Neutrophil (primary cell): ENCODE measurements around the gene VAV3.

Experiments
- H3K27ac ChIP-seq: fragments of 200-600 bp; sonication (generic); 2 replicates; pipeline ENCODE4 v1.5.1; 2016; ENCODE audit warnings: mild to moderate bottlenecking, moderate library complexity
- H3K27me3 ChIP-seq: fragments of 200-600 bp; sonication (generic); 2 replicates; pipeline ENCODE4 v1.6.0; 2016; ENCODE audit warnings: mild to moderate bottlenecking
- H3K36me3 ChIP-seq: fragments of 200-600 bp; sonication (generic); 2 replicates; pipeline ENCODE4 v1.5.1; 2017
- H3K4me1 ChIP-seq, 2 experiments: fragments of 200-600 bp in 1 of 2; sonication (generic) in 1 of 2; 1 replicate in 1 of 2; 2 replicates in 1 of 2; pipeline versions ENCODE4 v1.5.1 to v1.6.1; 2013 to 2016; ENCODE audit warnings: low read depth in 1 of 2, low read length in 1 of 2, mild to moderate bottlenecking in 1 of 2, moderate library complexity in 1 of 2; ENCODE audit not compliant: control insufficient read depth in 1 of 2, insufficient read depth in 1 of 2
- H3K4me3 ChIP-seq, 2 experiments: fragments of 200-600 bp in 1 of 2; sonication (generic) in 1 of 2; 1 replicate in 1 of 2; 2 replicates in 1 of 2; pipeline ENCODE4 v1.5.1; 2013 to 2016; ENCODE audit warnings: low read depth in 1 of 2, low read length in 1 of 2, mild to moderate bottlenecking in 1 of 2, moderate library complexity in 1 of 2
- H3K9me3 ChIP-seq: fragments of 200-600 bp; sonication (generic); 2 replicates; pipeline ENCODE4 v1.5.1; 2016
- TF ChIP-seq, protein P1 (sequence below): fragments of 200-600 bp; sonication (generic); IDR thresholded peaks from 2 replicates; pipeline ENCODE4 v1.5.1; 2016; ENCODE audit warnings: antibody characterized with exemption

The VAV3 gene

DNA sequence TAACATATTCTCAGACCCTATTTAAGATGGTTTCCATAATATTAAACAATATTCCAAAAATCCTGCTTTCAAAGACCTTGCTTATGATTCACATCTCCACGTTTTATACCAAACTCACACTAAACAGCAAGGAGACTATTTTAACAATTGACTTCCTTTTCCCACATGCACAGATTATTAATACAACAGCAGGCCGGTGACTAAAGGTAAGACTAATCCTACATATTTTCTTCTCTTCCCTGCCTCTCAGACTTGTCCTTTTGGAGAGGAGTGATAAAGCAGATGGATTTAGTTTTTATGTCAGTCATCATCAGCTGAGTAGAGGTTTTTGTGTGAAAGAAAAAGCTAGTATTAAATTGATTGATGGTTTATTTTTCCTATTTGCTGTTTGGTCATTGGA lies 423.6 kb downstream of the VAV3 start:
- no peaks in the 10 kb centered on the region for H3K27me3 ChIP-seq
- no peak overlapping the region for H3K27ac ChIP-seq
- H3K4me3 ChIP-seq: no peak overlapping the region
- no peaks in the 10 kb centered on the region for H3K36me3 ChIP-seq
- TF ChIP-seq, protein P1, sequence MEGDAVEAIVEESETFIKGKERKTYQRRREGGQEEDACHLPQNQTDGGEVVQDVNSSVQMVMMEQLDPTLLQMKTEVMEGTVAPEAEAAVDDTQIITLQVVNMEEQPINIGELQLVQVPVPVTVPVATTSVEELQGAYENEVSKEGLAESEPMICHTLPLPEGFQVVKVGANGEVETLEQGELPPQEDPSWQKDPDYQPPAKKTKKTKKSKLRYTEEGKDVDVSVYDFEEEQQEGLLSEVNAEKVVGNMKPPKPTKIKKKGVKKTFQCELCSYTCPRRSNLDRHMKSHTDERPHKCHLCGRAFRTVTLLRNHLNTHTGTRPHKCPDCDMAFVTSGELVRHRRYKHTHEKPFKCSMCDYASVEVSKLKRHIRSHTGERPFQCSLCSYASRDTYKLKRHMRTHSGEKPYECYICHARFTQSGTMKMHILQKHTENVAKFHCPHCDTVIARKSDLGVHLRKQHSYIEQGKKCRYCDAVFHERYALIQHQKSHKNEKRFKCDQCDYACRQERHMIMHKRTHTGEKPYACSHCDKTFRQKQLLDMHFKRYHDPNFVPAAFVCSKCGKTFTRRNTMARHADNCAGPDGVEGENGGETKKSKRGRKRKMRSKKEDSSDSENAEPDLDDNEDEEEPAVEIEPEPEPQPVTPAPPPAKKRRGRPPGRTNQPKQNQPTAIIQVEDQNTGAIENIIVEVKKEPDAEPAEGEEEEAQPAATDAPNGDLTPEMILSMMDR: no peak
- no peaks in the 10 kb centered on the region for H3K9me3 ChIP-seq
- no peaks in the 10 kb centered on the region for H3K4me1 ChIP-seq

DNA sequence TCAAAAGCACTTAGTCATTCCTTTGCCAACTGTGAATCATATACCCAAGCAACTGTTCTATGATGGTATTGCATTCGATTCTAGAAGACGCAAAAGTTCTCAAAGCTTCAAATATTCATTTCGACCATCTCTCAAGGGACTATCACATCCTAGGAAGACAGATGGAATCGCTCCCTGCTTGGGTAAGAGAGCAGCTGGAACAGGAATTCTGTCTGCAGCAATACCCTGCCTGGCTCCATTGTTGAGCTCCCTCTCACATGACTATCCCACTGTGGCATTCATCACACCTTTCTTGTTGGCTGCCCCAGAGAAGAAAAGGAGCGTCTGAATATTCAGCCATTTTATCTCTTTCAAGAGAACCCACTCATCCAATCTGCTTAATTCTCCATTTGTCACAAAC lies 426.5 kb downstream of the VAV3 start:
- Histone ChIP-seq H3K36me3 (no peaks in the 10 kb centered on the region), H3K27ac (no peak overlapping the region), H3K9me3 (no peaks in the 10 kb centered on the region), H3K4me1 (no peaks in the 10 kb centered on the region), H3K4me3 (no peak overlapping the region), H3K27me3 (no peaks in the 10 kb centered on the region)
- TF ChIP-seq, protein P1: no peak

DNA sequence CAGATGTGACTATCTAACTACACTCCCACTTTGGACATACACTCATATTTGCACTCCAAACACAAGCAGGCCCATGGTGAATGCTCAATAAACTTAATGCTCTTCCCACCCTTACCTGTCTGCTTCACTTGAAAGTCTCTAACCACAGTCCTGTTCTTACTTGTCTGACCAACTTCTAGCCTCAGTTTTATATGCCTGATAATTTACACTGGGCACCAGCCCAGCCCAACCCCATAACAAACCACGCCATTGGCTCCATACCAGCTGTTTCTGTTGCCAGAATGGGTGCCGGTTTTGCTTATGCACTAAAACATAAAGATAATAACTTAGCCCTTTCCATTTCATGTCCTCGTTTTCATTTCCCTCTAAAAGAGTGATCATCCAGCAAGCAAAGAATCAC lies 428.7 kb downstream of the VAV3 start:
- TF ChIP-seq, protein P1: no peak
- Histone ChIP-seq H3K9me3 (no peaks in the 10 kb centered on the region), H3K27ac (no peak overlapping the region)

DNA sequence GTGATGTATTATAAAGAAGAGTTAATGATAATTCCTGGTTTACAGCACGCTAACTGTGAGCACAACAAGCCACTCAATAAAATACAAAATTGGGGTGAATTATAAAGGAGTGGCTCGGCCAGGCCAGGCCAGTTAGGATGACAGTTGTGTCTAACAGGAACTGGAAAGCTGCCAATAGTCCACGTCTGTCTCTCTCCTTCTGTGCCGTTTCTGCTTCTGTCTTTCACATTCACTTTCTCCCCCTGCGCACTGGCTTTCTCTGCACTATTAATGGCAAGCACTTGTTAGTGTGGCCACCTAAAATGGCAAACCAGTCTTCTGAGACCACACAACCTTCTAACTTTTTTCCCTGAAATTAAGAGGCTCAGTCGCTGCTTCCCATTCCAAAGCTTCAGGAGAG lies 429.9 kb downstream of the VAV3 start:
- no peaks in the 10 kb centered on the region for H3K9me3 ChIP-seq
- no peak overlapping the region for H3K4me3 ChIP-seq
- no peak overlapping the region for H3K27ac ChIP-seq
- no peaks in the 10 kb centered on the region for H3K36me3 ChIP-seq
- TF ChIP-seq, protein P1: no peak
- H3K4me1 ChIP-seq: no peaks in the 10 kb centered on the region
- no peaks in the 10 kb centered on the region for H3K27me3 ChIP-seq

More for the DNA sequence above, 428.7 kb downstream of the VAV3 start:
- H3K36me3 ChIP-seq: no peaks in the 10 kb centered on the region
- H3K4me3 ChIP-seq: no peak overlapping the region
- no peaks in the 10 kb centered on the region for H3K4me1 ChIP-seq
- no peaks in the 10 kb centered on the region for H3K27me3 ChIP-seq

DNA sequence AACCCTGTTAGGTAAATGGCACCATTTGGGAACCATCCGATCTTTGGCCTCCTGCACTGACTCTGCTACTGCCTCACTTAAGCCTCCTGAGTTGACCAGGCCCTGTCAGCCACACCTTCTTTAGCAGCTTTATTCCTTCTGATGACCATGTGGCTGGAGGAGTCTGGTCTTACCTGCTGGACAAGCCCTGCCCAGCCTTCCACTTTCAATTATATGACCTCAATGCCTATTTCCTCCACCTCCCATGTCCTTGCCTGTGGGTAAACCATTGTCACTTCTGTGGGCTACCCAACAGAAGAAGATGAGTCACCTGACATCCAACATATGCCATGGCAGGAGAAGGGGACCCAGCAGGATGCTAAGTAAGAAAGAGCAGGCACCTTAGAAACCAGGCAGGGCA lies 430.3 kb downstream of the VAV3 start:
- Histone ChIP-seq H3K4me1 (no peaks in the 10 kb centered on the region), H3K36me3 (no peaks in the 10 kb centered on the region), H3K27ac (no peak overlapping the region), H3K4me3 (no peak overlapping the region), H3K27me3 (no peaks in the 10 kb centered on the region), H3K9me3 (no peaks in the 10 kb centered on the region)
- TF ChIP-seq, protein P1: no peak

DNA sequence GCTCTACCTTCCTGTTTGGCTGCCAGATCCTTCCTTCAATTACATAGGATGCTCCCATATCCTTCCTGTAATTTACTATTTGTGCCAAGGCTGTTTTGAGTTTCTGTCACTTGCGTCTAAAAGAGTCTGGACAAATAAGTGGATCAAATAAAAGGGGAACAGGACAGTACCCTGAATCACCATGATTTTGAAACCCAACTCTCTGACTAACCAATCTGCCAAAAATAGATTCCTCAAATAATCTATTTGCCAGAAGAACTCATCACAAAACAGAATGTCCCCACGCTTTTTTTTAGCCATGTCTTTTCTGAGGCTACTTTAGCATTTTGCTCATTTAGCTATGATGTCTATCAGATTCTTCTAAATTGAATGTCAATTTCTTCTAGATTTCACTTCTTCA lies 431.5 kb downstream of the VAV3 start:
- no peaks in the 10 kb centered on the region for H3K9me3 ChIP-seq
- H3K36me3 ChIP-seq: no peaks in the 10 kb centered on the region
- TF ChIP-seq, protein P1: no peak
- no peak overlapping the region for H3K4me3 ChIP-seq
- no peaks in the 10 kb centered on the region for H3K27me3 ChIP-seq
- no peaks in the 10 kb centered on the region for H3K4me1 ChIP-seq
- H3K27ac ChIP-seq: no peak overlapping the region
